ENCODE data around the gene SDK1. TPM values are rescaled to one million over a fixed set of nuclear protein-coding genes. Genes with fewer than 3 reads are reported as not detected.

Gene SDK1
- total RNA-seq, 2 donors from 2014 or later = 1.3 to 2.6 TPM

- no peaks in the 10 kb centered on the region for H3K36me3 ChIP-seq
- no peaks in the 10 kb centered on the region for H3K27me3 ChIP-seq
- no peak for TF ChIP-seq CTCF (IDR thresholded peaks at IDR 0.05)
- H3K4me1 ChIP-seq = no peaks in the 10 kb centered on the region
- no peak overlapping the region for H3K27ac ChIP-seq
- no peaks in the 10 kb centered on the region for H3K9me3 ChIP-seq
- H3K4me3 ChIP-seq = no peak overlapping the region
- no peak for DNase-seq
- intact Hi-C loops (cut with DNase I) = no loop called here
- H3K9ac ChIP-seq (ENCODE audit: low read depth in 2 of 2, low read length in 2 of 2) = no peak overlapping the region
Measured at GRCh38 chr7:3910054-3910453, 609.0 kb downstream of the SDK1 start.

GRCh38 chr7:3911685-3912084 is 610.6 kb downstream of the SDK1 start:
- H3K27me3 ChIP-seq = no peaks in the 10 kb centered on the region

GRCh38 chr7:3912291-3912690 is 611.2 kb downstream of the SDK1 start:
- intact Hi-C loops (cut with DNase I) = no loop called here
- Histone ChIP-seq H3K9me3 (no peaks in the 10 kb centered on the region), H3K36me3 (no peaks in the 10 kb centered on the region), H3K4me1 (no peaks in the 10 kb centered on the region), H3K27me3 (no peaks in the 10 kb centered on the region), H3K9ac (ENCODE audit: low read depth in 2 of 2, low read length in 2 of 2) (no peak overlapping the region), H3K27ac (no peak overlapping the region), H3K4me3 (no peak overlapping the region)
- DNase-seq = no peak
- TF ChIP-seq CTCF (IDR thresholded peaks at IDR 0.05) = no peak

More at GRCh38 chr7:3911685-3912084, 610.6 kb downstream of the SDK1 start:
- Histone ChIP-seq H3K9me3 (no peaks in the 10 kb centered on the region), H3K4me1 (no peaks in the 10 kb centered on the region), H3K27ac (no peak overlapping the region), H3K36me3 (no peaks in the 10 kb centered on the region), H3K9ac (ENCODE audit: low read depth in 2 of 2, low read length in 2 of 2) (no peak overlapping the region), H3K4me3 (no peak overlapping the region)
- DNase-seq = no peak
- TF ChIP-seq CTCF (IDR thresholded peaks at IDR 0.05) = no peak
- intact Hi-C loops (cut with DNase I) = no loop called here

GRCh38 chr7:3914051-3914775 is 613.2 kb downstream of the SDK1 start:
- no peaks in the 10 kb centered on the region for H3K9me3 ChIP-seq
- no peak overlapping the region for H3K4me3 ChIP-seq
- H3K27ac ChIP-seq = no peak overlapping the region
- no peak overlapping the region for H3K9ac ChIP-seq (ENCODE audit: low read depth in 2 of 2, low read length in 2 of 2)
- H3K36me3 ChIP-seq = no peaks in the 10 kb centered on the region
- TF ChIP-seq CTCF (IDR thresholded peaks at IDR 0.05) = no peak
- no peaks in the 10 kb centered on the region for H3K27me3 ChIP-seq
- no peaks in the 10 kb centered on the region for H3K4me1 ChIP-seq
- intact Hi-C loops (cut with DNase I) = no loop called here
- no peak for DNase-seq

- intact Hi-C loops (cut with DNase I) = no loop called here
- Histone ChIP-seq H3K27ac (no peak overlapping the region), H3K9ac (ENCODE audit: low read depth in 2 of 2, low read length in 2 of 2) (no peak overlapping the region), H3K27me3 (no peaks in the 10 kb centered on the region), H3K4me3 (no peak overlapping the region), H3K9me3 (no peaks in the 10 kb centered on the region), H3K36me3 (no peaks in the 10 kb centered on the region), H3K4me1 (no peaks in the 10 kb centered on the region)
- no peak for DNase-seq
- no peak for TF ChIP-seq CTCF (IDR thresholded peaks at IDR 0.05)
Measured at GRCh38 chr7:3915337-3915878, 614.4 kb downstream of the SDK1 start.

Data from colonic mucosa (tissue), 4 donors.